ENCODE data around the gene CCR6. TPM values are rescaled to one million over a fixed set of nuclear protein-coding genes. Genes with fewer than 3 reads are reported as not detected.

The CCR6 gene
- total and polyA plus RNA-seq, 2 of the 13 experiments (the other 11 are each of a cell fraction or from before 2014, with no cell fraction given), result 4.5 to 8.7 TPM

DNA sequence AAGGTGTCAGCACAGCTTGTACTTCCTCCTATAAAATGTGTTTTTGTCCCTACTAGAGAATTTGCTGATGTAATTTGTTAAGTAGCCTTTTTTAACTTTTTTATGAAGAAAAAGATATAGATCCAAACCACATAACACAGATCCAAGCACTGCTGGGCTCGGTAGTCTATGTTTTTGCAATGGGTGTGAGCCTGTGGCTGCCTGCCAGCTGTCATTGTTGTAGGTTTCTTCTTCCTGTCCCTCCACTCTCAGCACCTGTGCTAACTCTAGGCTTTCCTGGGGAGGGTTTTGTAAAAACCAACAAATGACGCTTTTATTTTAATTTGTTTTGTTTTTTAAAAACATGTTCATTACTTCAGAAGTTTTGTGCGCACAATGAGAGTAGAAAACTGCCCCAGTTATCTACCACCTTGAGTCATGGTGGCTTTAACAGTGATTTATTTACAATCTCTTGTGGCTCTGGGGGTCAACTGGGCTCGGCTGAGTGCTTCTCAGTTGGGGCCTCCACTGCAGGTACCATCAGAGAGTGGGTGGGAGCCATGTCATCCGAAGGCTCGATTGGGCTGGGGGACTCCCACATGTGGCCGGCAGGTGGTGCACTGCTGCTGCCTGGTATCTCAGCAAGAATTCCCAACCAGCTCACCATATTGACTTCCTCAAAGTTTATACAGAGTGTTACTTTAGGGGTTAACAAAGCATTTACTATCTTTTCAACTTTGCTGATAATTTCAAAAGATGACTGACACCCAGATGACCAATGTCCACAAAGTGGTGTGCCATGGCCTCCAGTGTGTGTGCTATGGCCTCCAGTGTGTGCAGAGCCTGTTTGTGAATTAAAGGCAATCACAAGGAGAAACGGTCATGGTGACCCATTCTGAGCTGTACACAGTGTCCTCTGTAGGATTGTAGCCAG is 3.0 kb upstream of the CCR6 start (continued):
- TF ChIP-seq ZFP36 (IDR thresholded peaks at IDR 0.05; ENCODE audit: borderline replicate concordance, low read depth, low read length, partially characterized antibody), result peak; percentile 62
- TF ChIP-seq, protein P1, sequence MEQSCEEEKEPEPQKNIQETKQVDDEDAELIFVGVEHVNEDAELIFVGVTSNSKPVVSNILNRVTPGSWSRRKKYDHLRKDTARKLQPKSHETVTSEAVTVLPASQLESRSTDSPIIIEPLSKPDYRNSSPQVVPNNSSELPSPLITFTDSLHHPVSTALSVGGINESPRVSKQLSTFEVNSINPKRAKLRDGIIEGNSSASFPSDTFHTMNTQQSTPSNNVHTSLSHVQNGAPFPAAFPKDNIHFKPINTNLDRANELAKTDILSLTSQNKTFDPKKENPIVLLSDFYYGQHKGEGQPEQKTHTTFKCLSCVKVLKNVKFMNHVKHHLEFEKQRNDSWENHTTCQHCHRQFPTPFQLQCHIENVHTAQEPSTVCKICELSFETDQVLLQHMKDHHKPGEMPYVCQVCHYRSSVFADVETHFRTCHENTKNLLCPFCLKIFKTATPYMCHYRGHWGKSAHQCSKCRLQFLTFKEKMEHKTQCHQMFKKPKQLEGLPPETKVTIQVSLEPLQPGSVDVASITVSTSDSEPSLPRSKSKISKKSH (CRISPR knock-in tag; IDR thresholded peaks at IDR 0.05; ENCODE audit: borderline replicate concordance), result peak; percentile 88
- TF ChIP-seq, protein P2, sequence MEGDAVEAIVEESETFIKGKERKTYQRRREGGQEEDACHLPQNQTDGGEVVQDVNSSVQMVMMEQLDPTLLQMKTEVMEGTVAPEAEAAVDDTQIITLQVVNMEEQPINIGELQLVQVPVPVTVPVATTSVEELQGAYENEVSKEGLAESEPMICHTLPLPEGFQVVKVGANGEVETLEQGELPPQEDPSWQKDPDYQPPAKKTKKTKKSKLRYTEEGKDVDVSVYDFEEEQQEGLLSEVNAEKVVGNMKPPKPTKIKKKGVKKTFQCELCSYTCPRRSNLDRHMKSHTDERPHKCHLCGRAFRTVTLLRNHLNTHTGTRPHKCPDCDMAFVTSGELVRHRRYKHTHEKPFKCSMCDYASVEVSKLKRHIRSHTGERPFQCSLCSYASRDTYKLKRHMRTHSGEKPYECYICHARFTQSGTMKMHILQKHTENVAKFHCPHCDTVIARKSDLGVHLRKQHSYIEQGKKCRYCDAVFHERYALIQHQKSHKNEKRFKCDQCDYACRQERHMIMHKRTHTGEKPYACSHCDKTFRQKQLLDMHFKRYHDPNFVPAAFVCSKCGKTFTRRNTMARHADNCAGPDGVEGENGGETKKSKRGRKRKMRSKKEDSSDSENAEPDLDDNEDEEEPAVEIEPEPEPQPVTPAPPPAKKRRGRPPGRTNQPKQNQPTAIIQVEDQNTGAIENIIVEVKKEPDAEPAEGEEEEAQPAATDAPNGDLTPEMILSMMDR (CRISPR knock-in tag; IDR thresholded peaks at IDR 0.05), result peak; percentile 70
- TF ChIP-seq ZNF329 (CRISPR knock-in tag; IDR thresholded peaks at IDR 0.05; ENCODE audit: low read depth), result no peak
- TF ChIP-seq, protein P3, sequence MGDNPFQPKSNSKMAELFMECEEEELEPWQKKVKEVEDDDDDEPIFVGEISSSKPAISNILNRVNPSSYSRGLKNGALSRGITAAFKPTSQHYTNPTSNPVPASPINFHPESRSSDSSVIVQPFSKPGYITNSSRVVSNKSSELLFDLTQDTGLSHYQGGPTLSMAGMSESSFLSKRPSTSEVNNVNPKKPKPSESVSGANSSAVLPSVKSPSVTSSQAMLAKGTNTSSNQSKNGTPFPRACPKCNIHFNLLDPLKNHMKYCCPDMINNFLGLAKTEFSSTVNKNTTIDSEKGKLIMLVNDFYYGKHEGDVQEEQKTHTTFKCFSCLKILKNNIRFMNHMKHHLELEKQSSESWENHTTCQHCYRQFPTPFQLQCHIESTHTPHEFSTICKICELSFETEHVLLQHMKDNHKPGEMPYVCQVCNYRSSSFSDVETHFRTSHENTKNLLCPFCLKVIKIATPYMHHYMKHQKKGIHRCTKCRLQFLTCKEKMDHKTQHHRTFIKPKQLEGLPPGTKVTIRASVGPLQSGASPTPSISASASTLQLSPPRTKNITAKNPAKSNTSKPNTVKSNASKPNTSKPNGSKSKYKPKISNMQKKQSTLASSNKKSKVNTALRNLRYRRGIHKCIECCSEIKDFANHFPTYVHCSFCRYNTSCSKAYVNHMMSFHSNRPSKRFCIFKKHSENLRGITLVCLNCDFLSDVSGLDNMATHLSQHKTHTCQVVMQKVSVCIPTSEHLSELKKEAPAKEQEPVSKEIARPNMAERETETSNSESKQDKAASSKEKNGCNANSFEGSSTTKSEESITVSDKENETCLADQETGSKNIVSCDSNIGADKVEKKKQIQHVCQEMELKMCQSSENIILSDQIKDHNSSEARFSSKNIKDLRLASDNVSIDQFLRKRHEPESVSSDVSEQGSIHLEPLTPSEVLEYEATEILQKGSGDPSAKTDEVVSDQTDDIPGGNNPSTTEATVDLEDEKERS (CRISPR knock-in tag; IDR thresholded peaks at IDR 0.05), result peak; percentile 90
- 0 out of 2 replicates have a peak, but pooled peaks have one; percentile 31 for TF ChIP-seq JUND (CRISPR knock-in tag; IDR thresholded peaks at IDR 0.05)
- peak; percentile 71 for TF ChIP-seq RAD21 (CRISPR knock-in tag; IDR thresholded peaks at IDR 0.05)
- TF ChIP-seq ZNF644 (CRISPR knock-in tag; IDR thresholded peaks at IDR 0.05; ENCODE audit: low read depth), result 0 out of 2 replicates have a peak, but pooled peaks have one; percentile 35
- TF ChIP-seq MZF1 (CRISPR knock-in tag; IDR thresholded peaks at IDR 0.05; ENCODE audit: borderline replicate concordance), result no peak

All from HepG2 (cell line).